ENCODE measurements around the gene CCDC107.

- no peak for TF ChIP-seq POLR2AphosphoS5 (IDR thresholded peaks at IDR 0.05; ENCODE audit: low read depth)
- TF ChIP-seq ZNF331 (CRISPR knock-in tag; IDR thresholded peaks at IDR 0.05; ENCODE audit: low read depth): no peak
- TF ChIP-seq CREB1 (CRISPR knock-in tag; IDR thresholded peaks at IDR 0.05; ENCODE audit: low read depth): no peak
- no peak for TF ChIP-seq CTCF (conservative IDR thresholded peaks at IDR 0.05; ENCODE audit: low read depth in 2 of 2)
- no peak for TF ChIP-seq EZH2 (IDR thresholded peaks at IDR 0.05; ENCODE audit: low read depth, unreplicated experiment)
- no peak for TF ChIP-seq JUNB (IDR thresholded peaks at IDR 0.05; ENCODE audit: unreplicated experiment)
Observed at GRCh38 chr9:35687306-35687705, 29.2 kb downstream of the CCDC107 start.
